Spleen (tissue), 11 donors: ENCODE measurements around the gene KRTAP22-1. TPM values are rescaled to one million over a fixed set of nuclear protein-coding genes. Genes with fewer than 3 reads are reported as not detected.

Experiments
- DNase-seq: peaks from one replicate; pipeline ENCODE4 v3.0.0-alpha.2; 2020
- H3K27ac ChIP-seq, 8 donors: fragments of 200-600 bp; sonication (generic) in 7 of 8; 1 replicate in 4 of 8; 2 replicates in 4 of 8; pipeline versions ENCODE4 v1.5.0 to v1.8.0; 2016 to 2021; ENCODE audit warnings: inconsistent platforms in 4 of 8, mild to moderate bottlenecking in 4 of 8, moderate library complexity in 1 of 8
- H3K27me3 ChIP-seq, 7 donors: fragments of 200-600 bp; sonication (generic) in 6 of 7; replicated peaks in 1 of 7; 1 replicate in 4 of 7; 2 replicates in 3 of 7; pipeline versions ENCODE4 v1.5.0 to v1.8.0; 2016 to 2021; ENCODE audit warnings: inconsistent platforms in 3 of 7, mild to moderate bottlenecking in 1 of 7
- H3K36me3 ChIP-seq, 6 donors: fragments of 200-600 bp; sonication (generic) in 5 of 6; 1 replicate in 4 of 6; 2 replicates in 2 of 6; pipeline versions ENCODE4 v1.5.0 to v1.8.0; 2016 to 2021; ENCODE audit warnings: inconsistent platforms in 2 of 6
- H3K4me1 ChIP-seq, 6 donors: fragments of 200-600 bp; sonication (generic) in 5 of 6; 1 replicate in 3 of 6; 2 replicates in 3 of 6; pipeline versions ENCODE4 v1.5.0 to v1.8.0; 2016 to 2021; ENCODE audit warnings: inconsistent platforms in 3 of 6
- H3K4me3 ChIP-seq, 8 donors: fragments of 200-600 bp; sonication (generic) in 7 of 8; 1 replicate in 4 of 8; 2 replicates in 4 of 8; pipeline versions ENCODE4 v1.5.0 to v1.8.0; 2016 to 2021; ENCODE audit warnings: inconsistent platforms in 4 of 8, mild to moderate bottlenecking in 4 of 8, moderate library complexity in 2 of 8
- H3K9me3 ChIP-seq, 8 donors: fragments of 200-600 bp; sonication (generic) in 7 of 8; 1 replicate in 4 of 8; 2 replicates in 4 of 8; pipeline versions ENCODE4 v1.5.0 to v1.8.0; 2016 to 2021; ENCODE audit warnings: inconsistent platforms in 4 of 8
- CTCF ChIP-seq, 11 experiments: fragments of 200-600 bp in 7 of 11; fragments of 450-650 bp in 4 of 11; sonication (generic) in 4 of 11; IDR thresholded peaks in 8 of 11; conservative IDR thresholded peaks in 3 of 11; 1 replicate in 7 of 11; 2 replicates in 4 of 11; pipeline versions ENCODE4 v1.4.0 to v1.8.0; 2016 to 2021; ENCODE audit warnings: antibody characterized with exemption in 11 of 11, inconsistent platforms in 4 of 11, mild to moderate bottlenecking in 1 of 11
- POLR2A ChIP-seq, 3 donors: fragments of 450-650 bp; IDR thresholded peaks; one replicate each; pipeline ENCODE4 v1.5.1; 2017; ENCODE audit warnings: antibody characterized with exemption in 3 of 3, mild to moderate bottlenecking in 1 of 3
- POLR2AphosphoS5 ChIP-seq, 3 donors: sonication (generic); formaldehyde crosslinking; IDR thresholded peaks; one replicate each; pipeline ENCODE4 v1.5.1; 2017; ENCODE audit warnings: antibody characterized with exemption in 3 of 3
- WGBS, 5 donors: extraction: QIAGEN DNeasy Blood & Tissue Kit in 3 of 5; methylation state at CpG; one replicate each; pipeline versions ENCODE4 v1.1.5 to v1.1.7; 2013 to 2018; 5-methylcytosine and 5-hydroxymethylcytosine counted together
- intact Hi-C: fragments of 100-400 bp; cut with DNase I; formaldehyde crosslinking; loops from one replicate; pipeline ENCODE4 v1.15.0; 2023; ENCODE audit warnings: low total_unique reads
- polyA plus RNA-seq, 3 donors: library from polyadenylated mRNA; stranded (reverse); fragments of 200-250 nt; gene quantifications; one replicate each; pipeline ENCODE4 v1.2.1, GENCODE V29; 2013
- total RNA-seq, 7 donors: library from RNA; depleted of rRNA in 3 of 7; stranded (reverse); fragments of >200 nt in 3 of 7; fragmentation: NEBNext Ultra II Directional in 4 of 7; extraction: Animal tissue kit (Norgen Biotek cat#: 25700) in 4 of 7; gene quantifications; one replicate each; pipeline versions ENCODE4 v1.1.0 to v1.2.1, GENCODE V29; 2016 to 2021
- donor health status: healthy with polysubstance abuse.
- donor health status: DM: no; HTN: no; CAD: no; lungs with moderate emphysema.
- donor health status: DM: no; HTN: no; CAD: no.
- donor health status: Bipolar disorder and iron deficiency.
- donor health status: healthy.
- donor health status: DM: no; HTN: no; CAD: no.
- donor health status: DM: yes; HTN: yes; CAD: no.

KRTAP22-1 gene
- total and polyA plus RNA-seq, 10 donors, result not detected

- no peak for DNase-seq
- Histone ChIP-seq H3K27me3 (no peaks in the 10 kb centered on the region), H3K27ac (no peak overlapping the region), H3K36me3 (no peaks in the 10 kb centered on the region), H3K4me3 (no peak overlapping the region), H3K4me1 (no peaks in the 10 kb centered on the region), H3K9me3 (peaks cover 0 to 30% (median 10%) of the 10 kb centered on the region in 8 donors)
- 36 to 75% (median 48%) methylated on average over 1 of the region's 1 CpG for WGBS, 5 donors
- intact Hi-C loops, result no loop called here
- TF ChIP-seq POLR2AphosphoS5 (IDR thresholded peaks at IDR 0.05) (no peak), POLR2A (IDR thresholded peaks at IDR 0.05) (no peak), CTCF (IDR thresholded peaks at IDR 0.05 in 8 of 11, conservative IDR thresholded peaks at IDR 0.05 in 3 of 11) (no peak)
Observed at GRCh38 chr21:30629200-30629599, 28.3 kb downstream of the KRTAP22-1 start.

- Histone ChIP-seq H3K9me3 (peaks cover 0 to 9% (median 0%) of the 10 kb centered on the region in 8 donors), H3K27ac (no peak within 1 kb of the TSS), H3K4me1 (no peaks in the 10 kb centered on the region), H3K27me3 (no peaks in the 10 kb centered on the region), H3K4me3 (no peak within 1 kb of the TSS), H3K36me3 (no peaks in the 10 kb centered on the region)
- 81 to 100% (median 95%) methylated on average over 1 of the region's 1 CpG for WGBS, 5 donors
- no peak for DNase-seq
- intact Hi-C loops, result no loop called here
- TF ChIP-seq POLR2A (IDR thresholded peaks at IDR 0.05) (no peak), CTCF (IDR thresholded peaks at IDR 0.05 in 8 of 11, conservative IDR thresholded peaks at IDR 0.05 in 3 of 11) (no peak), POLR2AphosphoS5 (IDR thresholded peaks at IDR 0.05) (no peak)
Observed at GRCh38 chr21:30634906-30635305, 34.0 kb downstream of the KRTAP22-1 start, which contains the start of gene KRTAP20-2. Gene KRTAP20-2, plus strand, starts transcription at chr21:30635206. Its CDS starts 58 bp downstream, at chr21:30635264.

DNA sequence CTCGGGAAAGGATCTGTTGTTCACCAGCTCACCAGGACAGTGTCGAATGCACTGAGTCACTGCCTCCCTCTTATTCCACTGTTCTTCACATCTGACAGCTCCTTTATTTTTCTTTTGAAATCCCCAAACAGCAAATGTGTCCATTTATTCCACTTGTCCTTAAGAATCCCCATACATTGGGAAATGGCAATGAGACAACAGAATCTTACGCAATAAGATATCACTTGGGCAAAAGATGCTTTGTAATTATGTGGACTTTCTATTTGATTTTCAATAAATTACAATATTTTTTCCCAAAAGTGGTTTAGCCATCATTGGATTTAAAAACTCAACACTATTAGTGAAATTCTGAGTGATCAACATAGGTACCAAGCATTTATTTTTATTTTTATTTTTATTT lies 37.8 kb downstream of the KRTAP22-1 start:
- 81 to 88% (median 87%) methylated on average over 3 of the region's 3 CpGs for WGBS, 5 donors

DNA sequence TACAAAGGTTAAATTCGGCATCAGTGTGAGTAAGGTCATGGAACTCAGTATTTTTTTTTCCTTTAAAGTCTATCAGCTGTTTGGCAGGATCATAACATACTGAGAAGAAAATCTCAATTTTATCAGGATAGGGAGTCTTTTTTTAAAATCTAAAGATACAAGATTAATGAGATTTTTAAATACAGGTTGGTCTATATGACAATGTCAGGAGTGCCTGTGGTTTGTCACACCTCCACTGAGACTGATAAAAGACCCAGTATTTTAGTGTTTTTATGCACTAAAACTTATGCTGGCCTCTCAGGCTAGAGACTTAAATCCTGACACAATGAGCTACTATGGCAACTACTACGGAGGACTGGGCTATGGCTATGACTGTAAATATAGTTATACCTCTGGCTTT lies 41.7 kb downstream of the KRTAP22-1 start, which contains the start of gene KRTAP20-3:
TSS of gene KRTAP20-3 (plus strand) at position 301 of the 400 bp plus-strand sequence.
- H3K9me3 ChIP-seq, result peaks cover 0 to 14% (median 0%) of the 10 kb centered on the region in 8 donors
- DNase-seq, result no peak
- WGBS, 5 donors, result 78 to 96% (median 90%) methylated on average over 2 of the region's 2 CpGs
- no peaks in the 10 kb centered on the region for H3K36me3 ChIP-seq
- TF ChIP-seq CTCF (IDR thresholded peaks at IDR 0.05 in 8 of 11, conservative IDR thresholded peaks at IDR 0.05 in 3 of 11) (no peak), POLR2AphosphoS5 (IDR thresholded peaks at IDR 0.05) (no peak), POLR2A (IDR thresholded peaks at IDR 0.05) (no peak)
- no peaks in the 10 kb centered on the region for H3K27me3 ChIP-seq
- intact Hi-C loops, result no loop called here
- H3K4me1 ChIP-seq, result no peaks in the 10 kb centered on the region
- no peak within 1 kb of the TSS for H3K4me3 ChIP-seq
- H3K27ac ChIP-seq, result no peak within 1 kb of the TSS

More for the DNA sequence above, 37.8 kb downstream of the KRTAP22-1 start:
- DNase-seq, result no peak
- intact Hi-C loops, result no loop called here
- no peaks in the 10 kb centered on the region for H3K36me3 ChIP-seq
- H3K4me3 ChIP-seq, result no peak overlapping the region
- no peaks in the 10 kb centered on the region for H3K4me1 ChIP-seq
- TF ChIP-seq CTCF (IDR thresholded peaks at IDR 0.05 in 8 of 11, conservative IDR thresholded peaks at IDR 0.05 in 3 of 11) (no peak), POLR2AphosphoS5 (IDR thresholded peaks at IDR 0.05) (no peak), POLR2A (IDR thresholded peaks at IDR 0.05) (no peak)
- H3K27ac ChIP-seq, result no peak overlapping the region
- peaks cover 0 to 14% (median 0%) of the 10 kb centered on the region in 8 donors for H3K9me3 ChIP-seq
- H3K27me3 ChIP-seq, result no peaks in the 10 kb centered on the region
